ENCODE results near the gene TIGD3.

- no peak for TF ChIP-seq CTCF (IDR thresholded peaks at IDR 0.05)
- no peak for TF ChIP-seq EP300 (IDR thresholded peaks at IDR 0.05)
These were observed 19.8 kb upstream of the TIGD3 start for GRCh38 chr11:65334696-65335295.

Measured in tibial nerve (tissue), 4 donors.